Posterior vena cava (tissue), 2 donors: ENCODE measurements around the gene ENPP6. TPM values are rescaled to one million over a fixed set of nuclear protein-coding genes. Genes with fewer than 3 reads are reported as not detected.
"Not testable (repeated sequence)": the region's sequence is repeated elsewhere in the genome, so short reads cannot be mapped to it uniquely, and the experiment has no call there.

Experiments
- DNase-seq: peaks from one replicate; pipeline ENCODE4 v3.0.0-alpha.2; 2020; ENCODE audit warnings: low spot score
- intact Hi-C, 2 donors: fragments of 100-400 bp; cut with DNase I; formaldehyde crosslinking; loops; one replicate each; pipeline versions ENCODE4 v1.14.1 to v1.14.2; 2022 to 2023
- total RNA-seq, 2 donors: library from RNA; stranded (reverse); fragmentation: NEBNext Ultra II Directional; extraction: Animal tissue kit (Norgen Biotek cat#: 25700); gene quantifications; one replicate each; pipeline ENCODE4 v1.2.1, GENCODE V29; 2021
- donor health status: DM: yes; HTN: yes; CAD: no.
- donor health status: DM: yes; HTN: yes; CAD: no.

ENPP6 gene
- total RNA-seq, 2 donors from 2014 or later = 0.19 to 0.83 TPM

DNA sequence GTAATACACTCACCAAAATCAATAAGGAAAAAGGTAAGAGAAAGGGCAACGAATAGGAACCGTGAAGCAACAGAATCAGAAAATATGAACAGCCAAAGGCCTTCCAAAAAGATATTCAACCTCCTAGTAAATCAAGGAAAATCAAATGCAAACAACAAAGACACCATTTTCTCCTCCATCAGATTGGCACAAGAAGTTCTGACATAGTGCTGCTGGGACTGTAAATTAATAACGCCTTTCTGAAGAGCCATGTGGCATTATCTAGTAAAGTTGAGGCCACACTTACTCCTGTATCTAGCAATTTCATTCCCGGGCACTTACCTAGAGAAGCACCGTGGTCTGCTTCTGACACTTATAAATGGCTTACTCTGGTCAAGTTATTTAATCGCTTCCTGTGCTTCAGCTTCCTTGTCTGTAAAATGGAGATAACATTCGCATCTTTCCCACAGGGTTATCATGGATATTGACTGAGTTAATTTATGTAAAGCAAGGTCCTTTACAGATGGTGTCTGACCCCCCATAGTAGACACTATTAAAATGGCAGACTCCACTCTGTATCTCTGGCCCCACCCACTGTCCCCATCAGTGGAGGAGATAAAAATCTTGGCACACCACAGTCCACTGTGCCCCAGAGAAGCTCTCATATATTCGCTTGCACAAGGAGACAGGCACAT lies 20.5 kb upstream of the ENPP6 start:
- DNase-seq = no peak
- intact Hi-C loops = no loop called here

- intact Hi-C loops = no loop called here
- DNase-seq = no peak
Observed at GRCh38 chr4:184237612-184238011, 19.9 kb upstream of the ENPP6 start.

DNA sequence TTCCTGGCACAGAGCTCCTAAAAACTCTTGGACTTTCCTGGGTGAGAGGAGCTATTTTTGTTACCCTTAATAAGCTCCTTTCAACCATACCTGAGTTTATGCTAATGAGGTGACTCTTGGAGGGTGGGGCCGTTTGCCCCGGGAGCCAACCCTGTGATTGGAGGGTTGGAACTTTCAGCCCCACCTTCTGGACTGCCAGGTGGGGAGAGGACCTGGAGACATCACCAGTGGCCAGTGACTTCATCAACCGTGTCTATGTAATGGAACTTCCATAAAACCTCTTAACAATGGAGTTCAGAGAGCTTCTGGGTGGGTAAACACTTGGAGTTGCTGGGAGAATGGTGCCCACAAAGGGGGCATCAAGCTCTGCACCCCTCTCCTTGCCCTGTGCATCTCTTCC lies 17.9 kb upstream of the ENPP6 start:
- no peak for DNase-seq

DNA sequence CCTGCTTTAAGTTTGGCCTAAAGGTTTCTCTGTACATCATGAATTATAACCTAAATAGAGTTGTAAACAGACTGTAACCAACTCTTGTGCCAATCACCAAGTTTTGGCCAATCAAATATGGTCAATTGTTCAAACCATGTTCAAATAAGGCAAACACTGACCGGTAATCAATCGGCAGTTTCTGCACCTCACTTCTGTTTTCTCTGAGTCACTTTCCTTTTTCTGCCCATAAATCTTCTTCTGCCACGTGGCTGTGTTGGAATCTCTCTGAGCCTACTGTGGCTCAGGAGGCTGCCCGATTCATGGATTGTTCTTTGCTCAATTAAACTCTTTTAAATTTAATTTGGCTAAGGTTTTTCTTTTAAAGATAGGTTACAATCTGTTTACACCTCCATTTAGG lies 16.5 kb upstream of the ENPP6 start:
- DNase-seq = no peak
- intact Hi-C loops = no loop called here

More for the DNA sequence above, 17.9 kb upstream of the ENPP6 start:
- intact Hi-C loops = no loop called here

GRCh38 chr4:184232975-184233374 lies 15.3 kb upstream of the ENPP6 start:
- intact Hi-C loops = no loop called here
- no peak for DNase-seq

GRCh38 chr4:184232202-184232601 lies 14.5 kb upstream of the ENPP6 start:
- intact Hi-C loops = no loop called here
- DNase-seq = no peak

DNA sequence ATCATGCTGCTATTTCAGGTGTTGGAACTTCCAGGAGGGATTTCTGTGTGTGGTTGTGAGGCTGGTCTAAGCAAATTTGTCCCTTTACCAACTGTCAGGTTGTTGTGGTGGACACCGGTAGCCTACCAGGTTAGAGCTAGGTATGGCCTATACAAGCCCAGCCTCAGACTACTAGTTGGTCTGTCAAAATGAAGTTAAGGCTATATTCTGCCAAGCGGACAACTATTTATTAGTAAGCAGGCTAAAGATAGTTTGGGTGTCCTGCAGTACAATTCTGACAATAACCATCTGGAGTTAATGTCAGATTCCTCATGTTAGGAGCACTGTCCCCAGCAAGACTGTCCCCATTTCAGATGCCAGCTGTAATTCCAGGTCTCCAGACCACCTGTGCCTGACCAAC lies 13.9 kb upstream of the ENPP6 start:
- intact Hi-C loops = no loop called here
- DNase-seq = no peak

GRCh38 chr4:184228056-184228705 lies 10.5 kb upstream of the ENPP6 start:
- no peak for DNase-seq
- intact Hi-C loops = no loop called here

DNA sequence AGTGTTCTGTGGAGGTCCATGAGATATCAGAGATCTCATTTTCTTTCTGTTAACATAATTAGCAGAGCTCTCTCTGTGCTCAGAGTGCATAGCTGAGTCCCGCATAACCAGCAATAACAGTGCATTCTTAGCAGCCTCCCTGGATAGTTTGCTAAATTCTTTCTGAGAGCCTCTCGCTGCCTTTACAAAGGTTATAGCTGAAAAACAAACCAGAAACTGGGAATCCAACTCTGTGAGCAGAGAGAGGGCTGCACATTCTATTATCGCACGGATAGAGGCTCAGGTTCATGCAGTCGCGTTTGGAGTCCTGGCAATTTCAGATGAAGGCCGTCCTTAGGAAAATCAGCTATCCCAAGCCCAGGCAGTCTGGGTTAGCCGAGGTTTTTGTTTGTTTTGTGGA lies 1.2 kb downstream of the ENPP6 start:
- intact Hi-C loops = no loop called here
- DNase-seq = no peak

GRCh38 chr4:184215709-184216328 lies 1.9 kb downstream of the ENPP6 start:
- intact Hi-C loops = no loop called here
- DNase-seq = no peak

- no peak for DNase-seq
- intact Hi-C loops = no loop called here
Observed at GRCh38 chr4:184214931-184215330, 2.7 kb downstream of the ENPP6 start.

DNA sequence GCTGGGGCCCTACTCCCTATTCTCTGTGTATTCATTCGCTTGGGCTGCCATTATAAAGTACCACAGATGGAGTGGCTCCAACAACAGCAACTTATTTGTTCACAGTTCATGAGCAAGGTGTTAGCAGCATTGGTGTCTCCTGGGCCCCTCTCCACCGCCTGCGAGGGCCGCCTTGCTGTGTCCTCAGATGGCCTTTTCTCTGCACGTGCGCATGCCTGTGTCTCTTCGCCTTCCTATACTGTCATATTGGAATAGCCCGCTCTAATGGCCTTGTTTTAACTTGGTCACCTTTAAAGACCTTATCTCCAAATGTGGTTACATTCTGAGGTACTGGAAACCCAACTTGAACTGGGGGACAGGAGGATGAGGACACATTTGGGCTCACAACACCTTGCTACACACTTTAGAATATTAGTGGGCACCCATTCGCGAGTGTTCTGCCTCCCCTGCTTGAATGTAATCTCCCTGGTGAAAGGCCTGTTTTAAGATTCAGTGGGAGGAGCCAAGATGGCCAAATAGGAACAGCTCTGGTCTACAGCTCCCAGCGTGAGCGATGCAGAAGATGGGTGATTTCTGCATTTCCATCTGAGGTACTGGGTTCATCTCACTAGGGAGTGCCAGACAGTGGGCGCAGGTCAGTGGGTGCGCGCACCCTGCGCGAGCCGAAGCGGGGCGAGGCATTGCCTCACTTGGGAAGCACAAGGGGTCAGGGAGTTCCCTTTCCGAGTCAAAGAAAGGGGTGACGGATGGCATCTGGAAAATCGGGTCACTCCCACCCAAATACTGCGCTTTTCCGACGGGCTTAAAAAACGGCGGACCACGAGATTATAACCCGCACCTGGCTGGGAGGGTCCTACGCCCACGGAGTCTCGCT lies 9.7 kb downstream of the ENPP6 start:
- intact Hi-C loops, DNase-seq: not testable (repeated sequence)

DNA sequence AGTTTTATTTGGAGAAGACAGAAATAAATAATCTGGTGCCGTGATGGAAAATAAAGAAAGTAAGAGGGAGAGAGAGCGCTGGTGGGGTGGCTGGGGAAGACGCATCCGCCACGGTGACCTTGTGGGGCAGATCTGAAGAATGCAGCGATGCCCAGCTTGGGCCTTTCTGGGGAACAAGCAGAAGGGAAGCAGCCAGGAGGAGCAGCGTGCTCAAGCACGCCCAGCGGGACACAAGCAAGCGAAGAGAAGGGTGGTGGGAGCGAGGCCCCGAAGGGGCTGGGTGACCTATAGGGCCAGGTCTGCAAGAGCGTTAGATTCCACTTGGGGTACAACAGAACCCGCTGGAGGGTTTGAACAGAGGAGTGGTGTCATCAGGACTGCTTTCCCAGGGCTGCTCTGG lies 12.4 kb downstream of the ENPP6 start:
- DNase-seq = no peak
- intact Hi-C loops = no loop called here

DNA sequence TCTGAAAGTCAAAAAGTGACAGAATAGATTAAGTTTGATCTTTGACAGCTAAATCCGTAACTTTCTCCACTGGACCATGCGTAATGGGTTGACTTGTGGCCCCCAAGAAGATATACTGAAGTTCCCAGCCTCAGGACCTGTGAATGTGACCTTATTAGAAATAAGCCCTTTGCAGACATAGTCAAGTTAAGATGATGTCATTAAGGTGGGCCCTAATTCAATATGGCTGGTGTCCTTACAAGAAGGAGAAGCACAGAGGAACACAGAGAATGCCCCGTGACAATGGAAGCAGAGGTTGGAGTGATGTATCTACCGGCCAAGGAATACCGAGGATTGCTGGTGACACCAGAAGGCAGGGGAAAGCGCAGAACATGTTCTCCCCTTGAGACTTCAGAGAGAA lies 14.4 kb downstream of the ENPP6 start:
- no peak for DNase-seq
- intact Hi-C loops = loop anchor here in 1 of 2 donors (2.0 kb wide), 1 partner anchor 70 kb away; no protein-coding TSS in a partner anchor

DNA sequence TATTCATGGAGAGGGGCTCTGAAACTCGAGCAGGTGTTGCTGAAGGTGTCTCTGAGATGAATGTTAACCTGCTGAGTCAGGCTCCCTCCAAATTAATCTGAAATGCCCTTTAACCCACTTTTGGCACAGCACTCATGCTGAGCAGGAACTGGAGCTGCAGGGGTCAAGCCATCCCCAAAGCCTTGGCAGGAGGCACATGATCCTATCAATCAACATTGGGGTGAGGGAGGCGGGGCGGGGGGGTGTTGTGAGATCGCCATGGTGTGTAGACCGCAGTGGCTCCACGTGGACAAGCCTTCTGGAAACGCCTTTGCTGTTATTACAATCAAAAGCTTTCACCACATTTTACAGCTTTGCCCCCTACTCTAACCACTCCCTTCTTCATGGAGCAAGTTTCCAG lies 16.5 kb downstream of the ENPP6 start:
- intact Hi-C loops = no loop called here
- no peak for DNase-seq

DNA sequence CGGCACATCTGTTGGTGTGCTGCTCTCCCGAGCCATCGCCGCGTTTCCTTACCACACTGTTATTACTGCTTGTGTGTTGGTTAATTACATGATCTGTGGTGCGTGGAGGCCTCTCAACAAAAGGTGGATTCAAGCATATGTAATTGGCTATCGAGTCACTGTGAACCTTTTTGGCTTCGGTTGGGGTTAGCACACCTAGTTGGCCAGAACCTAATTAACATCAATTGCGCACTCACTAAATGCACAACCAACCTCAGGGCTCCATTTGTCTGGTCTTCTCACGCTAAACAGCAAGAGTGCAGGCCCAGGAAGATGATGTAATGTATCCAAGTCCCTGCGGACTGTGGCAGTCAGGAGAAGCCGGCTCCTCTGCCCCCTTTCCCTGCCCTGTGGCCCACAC lies 17.4 kb downstream of the ENPP6 start:
- intact Hi-C loops = no loop called here
- no peak for DNase-seq

GRCh38 chr4:184199780-184200179 lies 17.9 kb downstream of the ENPP6 start:
- intact Hi-C loops = loop anchor here in 1 of 2 donors (5.0 kb wide), 1 partner anchor 1968 kb away; no protein-coding TSS in a partner anchor
- no peak for DNase-seq

DNA sequence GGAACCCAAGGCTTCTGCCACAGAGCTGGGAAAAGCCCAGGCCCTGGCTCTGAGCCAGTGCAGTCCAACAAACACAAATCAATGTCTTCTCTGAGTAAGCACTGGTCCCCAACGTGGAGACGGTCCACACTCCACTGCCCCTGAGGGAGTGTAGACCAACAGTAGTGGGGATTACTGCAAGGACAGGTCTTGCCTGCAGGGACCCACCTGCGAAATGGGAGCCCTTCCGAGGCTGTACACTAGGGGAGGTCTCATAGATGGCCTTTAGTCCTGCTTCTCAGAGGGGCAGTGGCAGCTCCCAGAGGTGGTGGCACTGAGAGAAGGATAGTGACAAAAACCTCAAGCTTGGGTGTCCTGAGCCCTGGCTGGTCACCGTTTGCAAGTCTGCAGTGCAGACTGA lies 19.5 kb downstream of the ENPP6 start:
- no peak for DNase-seq
- intact Hi-C loops = loop anchor here in 1 of 2 donors (5.0 kb wide), 1 partner anchor 1969 kb away; no protein-coding TSS in a partner anchor

DNA sequence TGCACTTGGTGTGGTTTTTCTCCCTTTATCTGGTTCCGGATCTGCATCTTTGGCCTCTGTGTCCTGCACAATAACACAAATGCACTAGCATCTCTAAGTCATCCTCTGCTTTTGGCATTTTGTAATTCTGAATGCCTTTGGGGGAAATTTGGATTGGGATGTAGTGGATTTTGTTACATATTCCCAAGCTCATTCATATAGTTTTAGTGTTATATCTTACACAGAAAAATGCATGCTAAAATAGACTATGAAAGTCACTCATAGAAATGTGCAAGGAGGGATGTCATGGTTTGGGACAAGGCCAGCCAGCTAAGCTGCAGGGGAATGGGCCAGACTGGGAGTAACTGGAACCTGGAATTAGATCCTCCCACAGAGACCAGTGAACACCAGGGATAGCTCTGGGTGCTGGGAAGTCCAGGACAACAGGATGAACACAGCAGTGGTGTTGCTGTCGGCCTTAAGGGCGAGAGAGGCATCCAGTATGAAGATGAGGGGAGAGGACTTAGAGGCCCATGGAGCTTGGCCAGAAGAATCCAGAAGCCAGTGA lies 20.1 kb downstream of the ENPP6 start:
- intact Hi-C loops = loop anchor here in 1 of 2 donors (5.0 kb wide), 1 partner anchor 1970 kb away; no protein-coding TSS in a partner anchor
- DNase-seq = no peak
